WI38 (cell line): ENCODE results near the gene MLF2.
A peak's percentile ranks its signal among the peaks of the same experiment; 100 is the strongest.

ENCODE experiments used
- H3K4me3 ChIP-seq: 2 replicates; pipeline ENCODE4 v1.5.1; 2011; ENCODE audit warnings: low read depth, mild to moderate bottlenecking, control low read depth, low read length
- TF ChIP-seq, protein P1 (sequence below): IDR thresholded peaks from 2 replicates; pipeline ENCODE4 v1.5.1; 2012; ENCODE audit warnings: low read depth, mild to moderate bottlenecking, control low read depth, low read length

Gene MLF2

DNA sequence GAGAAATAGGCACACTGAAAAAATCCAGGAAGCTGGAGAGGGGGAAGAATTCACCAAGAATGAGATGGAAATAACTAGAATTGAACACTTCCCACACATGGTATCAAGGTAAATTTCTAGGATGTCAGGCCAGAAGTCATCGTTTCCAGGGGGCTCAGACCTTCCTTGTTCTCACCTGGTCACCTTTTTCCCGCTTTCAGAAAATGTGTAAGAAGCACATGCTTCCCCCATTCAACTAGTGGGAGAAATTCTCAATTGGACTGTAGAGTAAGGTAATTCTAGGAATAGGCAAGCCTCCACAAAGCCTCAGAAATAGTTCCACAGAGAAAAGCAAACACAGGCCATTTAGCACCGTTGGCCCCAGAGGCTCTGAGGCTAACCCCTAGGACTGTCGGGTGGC lies 10.4 kb upstream of the MLF2 start:
- H3K4me3 ChIP-seq = peak overlapping the region; percentile 51
- TF ChIP-seq, protein P1, sequence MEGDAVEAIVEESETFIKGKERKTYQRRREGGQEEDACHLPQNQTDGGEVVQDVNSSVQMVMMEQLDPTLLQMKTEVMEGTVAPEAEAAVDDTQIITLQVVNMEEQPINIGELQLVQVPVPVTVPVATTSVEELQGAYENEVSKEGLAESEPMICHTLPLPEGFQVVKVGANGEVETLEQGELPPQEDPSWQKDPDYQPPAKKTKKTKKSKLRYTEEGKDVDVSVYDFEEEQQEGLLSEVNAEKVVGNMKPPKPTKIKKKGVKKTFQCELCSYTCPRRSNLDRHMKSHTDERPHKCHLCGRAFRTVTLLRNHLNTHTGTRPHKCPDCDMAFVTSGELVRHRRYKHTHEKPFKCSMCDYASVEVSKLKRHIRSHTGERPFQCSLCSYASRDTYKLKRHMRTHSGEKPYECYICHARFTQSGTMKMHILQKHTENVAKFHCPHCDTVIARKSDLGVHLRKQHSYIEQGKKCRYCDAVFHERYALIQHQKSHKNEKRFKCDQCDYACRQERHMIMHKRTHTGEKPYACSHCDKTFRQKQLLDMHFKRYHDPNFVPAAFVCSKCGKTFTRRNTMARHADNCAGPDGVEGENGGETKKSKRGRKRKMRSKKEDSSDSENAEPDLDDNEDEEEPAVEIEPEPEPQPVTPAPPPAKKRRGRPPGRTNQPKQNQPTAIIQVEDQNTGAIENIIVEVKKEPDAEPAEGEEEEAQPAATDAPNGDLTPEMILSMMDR = no peak

DNA sequence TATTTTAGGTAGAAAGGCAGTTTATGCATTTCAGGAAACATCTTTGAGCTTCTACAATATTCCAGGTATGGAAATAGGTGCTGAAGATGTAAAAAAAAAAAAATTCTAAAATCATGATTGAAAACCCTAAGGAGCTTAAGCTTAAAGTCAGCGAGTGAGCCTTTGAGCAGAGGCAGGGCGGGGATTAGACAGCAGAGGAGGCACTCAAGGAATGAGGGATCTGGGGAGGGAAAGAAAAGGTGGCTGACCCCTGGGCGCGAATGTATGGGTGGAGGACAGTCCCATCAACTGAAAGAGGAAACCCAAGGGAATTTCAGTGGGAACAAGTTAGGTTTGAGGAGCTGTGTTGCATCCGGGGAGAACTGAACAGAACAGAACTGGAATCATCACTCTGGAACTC lies 6.8 kb upstream of the MLF2 start:
- TF ChIP-seq, protein P1 = no peak
- H3K4me3 ChIP-seq = no peak overlapping the region

DNA sequence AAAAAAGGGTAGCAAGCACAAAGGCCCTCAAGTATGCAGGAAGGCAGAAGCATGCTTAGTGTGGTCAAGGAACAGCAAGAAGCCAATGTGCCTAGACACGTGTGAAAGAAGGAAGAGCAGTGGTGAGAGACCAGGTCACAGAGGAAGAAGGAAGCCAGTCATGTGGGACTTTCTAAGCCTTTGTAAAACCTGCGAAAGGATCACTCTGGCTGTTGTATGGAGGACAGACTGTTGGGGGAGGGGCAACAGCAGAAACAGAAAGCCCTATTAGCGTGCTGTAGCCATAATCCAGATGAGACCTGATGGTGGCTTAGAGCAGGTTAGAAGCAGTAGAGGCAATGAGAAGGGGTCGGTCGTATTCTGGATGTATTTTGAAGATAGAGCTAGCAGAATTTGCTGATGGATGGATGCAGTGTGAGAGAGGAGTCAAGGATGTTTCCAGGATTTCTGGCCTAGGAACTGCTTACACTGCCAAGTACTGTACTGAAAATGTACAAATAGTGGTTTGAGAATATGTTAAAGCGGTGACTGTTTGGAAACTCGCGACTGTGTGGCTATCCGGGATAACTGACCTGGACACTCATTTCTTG lies 5.7 kb upstream of the MLF2 start:
- TF ChIP-seq, protein P1 = no peak
- H3K4me3 ChIP-seq = no peak overlapping the region

DNA sequence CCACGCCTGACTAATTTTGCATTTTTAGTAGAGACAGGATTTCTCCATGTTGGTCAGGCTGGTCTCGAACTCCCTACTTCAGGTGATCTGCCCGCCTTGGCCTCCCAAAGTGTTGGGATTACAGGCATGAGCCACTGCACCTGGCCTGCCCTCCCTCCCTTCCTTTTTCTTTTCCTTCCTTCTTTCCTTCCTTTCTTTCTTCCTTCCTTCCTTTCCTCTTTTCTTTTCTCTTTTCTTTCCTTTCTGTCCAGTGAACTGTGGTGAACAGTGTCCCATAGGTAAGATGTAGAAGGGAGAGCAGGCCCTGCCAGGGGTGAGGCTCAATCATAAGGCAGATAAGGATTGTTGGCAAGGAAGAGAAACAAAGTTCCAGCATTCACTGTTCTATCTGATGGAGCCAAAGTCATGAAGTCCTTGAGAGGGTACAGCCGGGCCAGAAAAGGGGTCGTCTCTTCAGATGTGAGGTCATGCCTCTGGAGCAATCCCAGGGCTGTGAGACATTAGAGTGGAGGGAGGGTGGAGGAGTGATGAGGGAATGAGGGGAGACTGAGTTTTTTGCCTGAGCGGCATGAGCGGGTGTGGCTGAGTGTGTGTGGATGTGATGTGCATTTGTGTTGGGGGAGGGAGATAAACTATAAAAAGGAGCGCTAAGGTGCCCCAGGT lies 4.2 kb upstream of the MLF2 start:
- TF ChIP-seq, protein P1 = no peak

DNA sequence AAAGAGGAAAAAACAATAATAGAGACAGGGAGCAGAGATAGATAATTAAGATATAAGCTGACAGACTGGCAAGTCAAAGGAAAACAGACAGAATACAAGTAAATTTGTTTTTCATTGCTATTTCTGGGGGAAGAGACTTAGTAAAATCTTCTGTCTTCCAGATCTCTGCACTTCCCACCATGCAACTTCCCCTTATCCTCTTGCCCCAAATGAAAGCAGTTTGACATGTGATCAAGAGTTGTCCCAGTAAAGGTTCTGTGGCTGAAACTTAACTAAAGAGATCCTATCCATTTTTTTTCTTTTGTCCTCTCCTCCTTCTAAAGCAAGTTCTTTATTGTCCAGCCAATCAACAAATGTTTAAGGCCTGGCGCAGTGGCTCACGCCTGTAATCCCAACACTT lies 1.5 kb upstream of the MLF2 start:
- TF ChIP-seq, protein P1 = no peak
- H3K4me3 ChIP-seq = no peak overlapping the region

More for the DNA sequence above, 4.2 kb upstream of the MLF2 start:
- H3K4me3 ChIP-seq = no peak overlapping the region

DNA sequence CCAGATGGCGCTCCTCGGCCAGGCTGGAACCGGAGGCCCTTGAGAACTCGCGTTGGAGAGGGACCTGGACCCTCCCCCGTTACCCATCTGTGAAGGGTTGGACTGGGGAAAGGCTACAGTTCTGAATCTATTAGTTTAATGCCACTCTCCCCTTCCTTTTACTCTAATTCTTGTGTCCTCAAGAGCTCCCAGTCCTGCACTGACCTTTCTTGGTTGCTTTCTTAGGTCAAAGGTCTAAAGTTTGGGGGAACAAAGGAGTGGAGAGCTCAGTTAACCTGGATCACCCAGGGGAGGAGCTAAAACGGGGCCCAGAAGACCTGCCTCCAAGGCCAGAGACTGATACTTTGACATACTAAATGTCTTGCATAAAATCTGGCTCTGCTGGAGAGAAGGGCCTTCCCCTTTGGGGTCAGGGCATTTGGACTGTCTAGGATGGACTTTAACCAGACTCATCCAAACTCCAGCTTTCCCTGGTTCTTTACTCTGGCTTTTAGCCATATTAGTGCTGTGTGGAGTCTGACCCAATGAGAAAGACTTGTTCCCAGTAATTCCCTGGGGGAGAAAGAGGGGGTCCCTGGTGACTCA lies 923 bp upstream of the MLF2 start:
- TF ChIP-seq, protein P1 = no peak; the same call in 1 of the 2 replicates
- no peak overlapping the region for H3K4me3 ChIP-seq
